Measurements from ENCODE around the gene ZBTB3. TPM values are rescaled to one million over a fixed set of nuclear protein-coding genes. Genes with fewer than 3 reads are reported as not detected.
"Not testable (repeated sequence)": the region's sequence is repeated elsewhere in the genome, so short reads cannot be mapped to it uniquely, and the experiment has no call there.

The ZBTB3 gene
- total RNA-seq, 1 donor from 2014 or later = 11.5 TPM

DNA sequence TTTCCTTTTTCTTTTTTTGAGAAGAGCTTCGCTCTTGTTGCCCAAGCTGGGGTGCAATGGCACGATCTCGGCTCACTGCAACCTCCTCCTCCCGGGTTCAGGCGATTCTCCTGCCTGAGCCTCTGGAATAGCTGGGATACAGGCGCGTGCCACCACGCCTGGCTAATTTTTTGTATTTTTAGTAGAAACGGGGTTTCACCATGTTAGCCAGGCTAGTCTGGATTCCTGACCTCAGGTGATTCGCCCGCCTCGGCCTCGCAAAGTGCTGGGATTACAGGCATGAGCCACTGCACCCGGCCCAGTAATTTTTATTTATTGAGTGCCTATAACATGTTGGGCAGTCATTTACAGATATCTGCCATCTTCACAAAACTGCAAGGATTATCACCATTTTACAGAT, 23.9 kb downstream of the ZBTB3 start:
- Histone ChIP-seq H3K4me1 (ENCODE audit: control insufficient read depth in 3 of 3, insufficient read depth in 3 of 3, low read length in 3 of 3) (peaks cover 19 to 39% (median 23%) of the 10 kb centered on the region in 3 donors), H3K36me3 (ENCODE audit: control insufficient read depth in 3 of 3, insufficient read depth in 3 of 3, low read length in 3 of 3) (peaks cover 9 to 21% (median 14%) of the 10 kb centered on the region in 3 donors), H3K4me3 (ENCODE audit: low read length in 3 of 3) (peak overlapping the region in 2 of 3 donors; percentile 48 to 51), H3K9ac (ENCODE audit: low read depth in 1 of 3, low read length in 3 of 3) (peak overlapping the region; percentile 38 to 68 (median 40))
- not testable (repeated sequence) for H3K27me3 ChIP-seq (ENCODE audit: control insufficient read depth in 3 of 3, insufficient read depth in 3 of 3, low read length in 3 of 3); H3K27ac ChIP-seq (ENCODE audit: low read depth, low read length); H3K9me3 ChIP-seq (ENCODE audit: control insufficient read depth in 3 of 3, low read length in 3 of 3)

DNA sequence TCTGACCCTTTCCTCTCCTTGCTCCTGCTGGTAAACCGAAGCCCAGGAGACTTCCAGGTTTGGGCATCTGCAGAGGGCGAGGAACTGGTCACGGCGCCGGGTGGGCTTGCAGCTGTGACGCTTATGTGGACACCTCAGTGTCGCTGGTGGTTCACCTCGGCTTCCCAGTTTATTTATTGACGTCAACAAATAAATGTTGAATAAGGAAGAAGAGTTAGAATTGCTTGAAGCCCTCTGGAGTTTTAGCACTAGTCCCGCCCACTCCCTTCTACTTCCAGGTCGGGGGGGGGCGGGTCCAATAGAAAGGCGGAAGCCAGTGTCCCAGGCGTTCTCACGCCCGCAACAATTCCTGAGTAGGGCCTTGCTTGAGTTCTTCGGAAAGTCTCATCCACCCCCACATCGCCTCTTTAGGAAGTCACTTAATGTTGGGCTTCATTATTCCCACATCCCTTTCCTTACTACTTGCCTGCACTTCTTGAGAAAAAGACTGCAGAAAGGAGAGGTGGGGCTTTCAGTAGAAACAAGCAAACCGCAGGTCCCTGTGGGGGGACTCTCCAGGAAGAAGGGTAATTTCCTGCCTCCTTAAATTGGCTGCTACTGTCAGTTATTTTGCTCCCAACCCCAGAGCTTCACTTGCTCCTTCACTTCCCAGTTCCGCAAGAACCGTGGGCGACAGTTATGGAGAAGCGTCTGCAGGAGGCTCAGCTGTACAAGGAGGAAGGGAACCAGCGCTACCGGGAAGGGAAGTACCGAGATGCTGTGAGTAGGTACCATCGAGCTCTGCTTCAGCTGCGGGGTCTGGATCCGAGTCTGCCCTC, 25.6 kb downstream of the ZBTB3 start, which contains the start of gene TTC9C:
Gene TTC9C (plus strand): TSS at position 316 of the 818 bp plus-strand sequence. CDS start 363 bp downstream, at position 679.
- peaks cover 11 to 19% (median 12%) of the 10 kb centered on the region in 3 donors for H3K36me3 ChIP-seq (ENCODE audit: control insufficient read depth in 3 of 3, insufficient read depth in 3 of 3, low read length in 3 of 3)
- peak within 1 kb of the TSS; percentile 93 to 98 (median 97) for H3K9ac ChIP-seq (ENCODE audit: low read depth in 1 of 3, low read length in 3 of 3)
- peak within 1 kb of the TSS; percentile 93 for H3K27ac ChIP-seq (ENCODE audit: low read depth, low read length)
- H3K27me3 ChIP-seq (ENCODE audit: control insufficient read depth in 3 of 3, insufficient read depth in 3 of 3, low read length in 3 of 3) = no peaks in the 10 kb centered on the region
- no peaks in the 10 kb centered on the region for H3K9me3 ChIP-seq (ENCODE audit: control insufficient read depth in 3 of 3, low read length in 3 of 3)
- peaks cover 33 to 55% (median 39%) of the 10 kb centered on the region in 3 donors for H3K4me1 ChIP-seq (ENCODE audit: control insufficient read depth in 3 of 3, insufficient read depth in 3 of 3, low read length in 3 of 3)
- H3K4me3 ChIP-seq (ENCODE audit: low read length in 3 of 3) = peak within 1 kb of the TSS; percentile 88 to 99 (median 98)

DNA sequence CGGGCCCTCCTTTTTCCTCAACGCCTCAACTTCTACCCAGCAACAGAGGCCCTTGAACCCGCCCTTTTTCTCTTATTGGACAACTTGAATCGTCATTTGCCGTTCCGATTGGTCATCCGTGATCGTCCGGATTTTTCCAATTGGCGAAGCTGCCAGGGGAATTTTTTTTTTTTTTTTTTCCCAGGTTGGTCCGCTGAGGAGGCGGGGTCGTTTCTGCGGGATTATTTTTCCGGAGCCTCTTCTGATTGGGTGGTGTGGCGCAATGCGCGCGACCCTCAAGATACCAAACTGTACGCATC, 26.1 kb downstream of the ZBTB3 start:
- Histone ChIP-seq H3K9ac (ENCODE audit: low read depth in 1 of 3, low read length in 3 of 3) (peak overlapping the region; percentile 93 to 98 (median 97)), H3K27ac (ENCODE audit: low read depth, low read length) (peak overlapping the region; percentile 93), H3K4me1 (ENCODE audit: control insufficient read depth in 3 of 3, insufficient read depth in 3 of 3, low read length in 3 of 3) (peaks cover 33 to 55% (median 38%) of the 10 kb centered on the region in 3 donors), H3K27me3 (ENCODE audit: control insufficient read depth in 3 of 3, insufficient read depth in 3 of 3, low read length in 3 of 3) (no peaks in the 10 kb centered on the region), H3K4me3 (ENCODE audit: low read length in 3 of 3) (peak overlapping the region; percentile 88 to 99 (median 98)), H3K36me3 (ENCODE audit: control insufficient read depth in 3 of 3, insufficient read depth in 3 of 3, low read length in 3 of 3) (peaks cover 9 to 18% (median 13%) of the 10 kb centered on the region in 3 donors), H3K9me3 (ENCODE audit: control insufficient read depth in 3 of 3, low read length in 3 of 3) (no peaks in the 10 kb centered on the region)

DNA sequence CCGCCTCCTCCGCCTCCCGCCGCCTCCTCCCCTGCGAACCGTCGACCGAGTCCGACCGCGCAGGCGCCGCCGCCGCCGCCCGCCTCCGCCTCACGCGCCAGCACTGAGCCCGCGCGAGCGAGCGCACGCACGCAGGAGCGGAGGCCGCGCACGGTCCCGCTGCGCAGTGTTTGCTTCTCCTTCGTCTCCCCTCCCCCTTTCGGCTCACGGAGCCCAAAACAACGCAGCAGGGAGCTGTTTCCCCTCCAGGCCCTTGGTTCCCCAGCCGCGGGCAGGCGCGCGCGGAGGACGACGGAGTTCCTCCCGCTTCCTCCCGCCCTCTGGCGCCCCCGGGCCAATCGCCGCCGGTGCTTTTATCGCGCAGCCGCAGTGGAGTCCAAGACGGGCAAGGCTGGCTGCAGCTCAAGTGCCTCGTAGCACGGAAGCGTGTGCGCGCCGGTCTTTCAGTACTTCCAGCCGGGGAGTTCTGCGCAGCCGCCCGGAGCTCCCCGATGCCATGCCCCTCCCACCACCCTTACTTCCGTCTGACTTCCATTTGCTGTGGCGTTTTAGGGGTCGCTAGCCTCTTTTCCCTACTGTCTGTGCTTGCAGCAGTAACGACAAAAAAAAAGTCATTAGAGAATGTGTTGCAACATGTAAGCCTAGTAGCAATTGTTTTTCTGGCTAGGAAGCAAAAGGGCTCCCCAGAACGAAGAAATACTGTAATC, 26.6 kb downstream of the ZBTB3 start, which contains the start of gene HNRNPUL2:
Gene HNRNPUL2 (minus strand): TSS at position 293 of the 707 bp plus-strand sequence. CDS start 301 bp downstream, outside the sequence.
- H3K9ac ChIP-seq (ENCODE audit: low read depth in 1 of 3, low read length in 3 of 3) = peak within 1 kb of the TSS; percentile 93 to 98 (median 97)
- H3K36me3 ChIP-seq (ENCODE audit: control insufficient read depth in 3 of 3, insufficient read depth in 3 of 3, low read length in 3 of 3) = peaks cover 14 to 22% (median 18%) of the 10 kb centered on the region in 3 donors
- no peaks in the 10 kb centered on the region for H3K27me3 ChIP-seq (ENCODE audit: control insufficient read depth in 3 of 3, insufficient read depth in 3 of 3, low read length in 3 of 3)
- H3K27ac ChIP-seq (ENCODE audit: low read depth, low read length) = peak within 1 kb of the TSS; percentile 93
- no peaks in the 10 kb centered on the region for H3K9me3 ChIP-seq (ENCODE audit: control insufficient read depth in 3 of 3, low read length in 3 of 3)
- peaks cover 33 to 55% (median 36%) of the 10 kb centered on the region in 3 donors for H3K4me1 ChIP-seq (ENCODE audit: control insufficient read depth in 3 of 3, insufficient read depth in 3 of 3, low read length in 3 of 3)
- peak within 1 kb of the TSS; percentile 88 to 99 (median 98) for H3K4me3 ChIP-seq (ENCODE audit: low read length in 3 of 3)

DNA sequence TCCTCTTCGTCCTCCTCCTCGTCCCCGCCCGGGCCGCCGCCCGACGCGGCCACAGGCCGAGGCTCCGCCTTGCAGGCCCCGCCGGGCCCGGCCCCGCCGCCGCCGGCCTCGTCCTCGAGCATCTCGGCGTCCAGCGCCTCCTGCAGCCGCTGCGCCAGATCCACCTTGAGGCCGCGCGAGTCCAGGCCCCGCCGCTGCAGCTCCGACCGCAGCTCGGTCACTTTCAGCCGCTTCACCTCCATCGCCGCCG, 27.1 kb downstream of the ZBTB3 start:
- Histone ChIP-seq H3K4me3 (ENCODE audit: low read length in 3 of 3) (peak overlapping the region; percentile 88 to 97 (median 95)), H3K27ac (ENCODE audit: low read depth, low read length) (peak overlapping the region; percentile 93), H3K9me3 (ENCODE audit: control insufficient read depth in 3 of 3, low read length in 3 of 3) (no peaks in the 10 kb centered on the region), H3K9ac (ENCODE audit: low read depth in 1 of 3, low read length in 3 of 3) (peak overlapping the region; percentile 90 to 98 (median 97)), H3K4me1 (ENCODE audit: control insufficient read depth in 3 of 3, insufficient read depth in 3 of 3, low read length in 3 of 3) (peaks cover 33 to 55% (median 36%) of the 10 kb centered on the region in 3 donors), H3K36me3 (ENCODE audit: control insufficient read depth in 3 of 3, insufficient read depth in 3 of 3, low read length in 3 of 3) (peaks cover 19 to 27% (median 22%) of the 10 kb centered on the region in 3 donors), H3K27me3 (ENCODE audit: control insufficient read depth in 3 of 3, insufficient read depth in 3 of 3, low read length in 3 of 3) (no peaks in the 10 kb centered on the region)

DNA sequence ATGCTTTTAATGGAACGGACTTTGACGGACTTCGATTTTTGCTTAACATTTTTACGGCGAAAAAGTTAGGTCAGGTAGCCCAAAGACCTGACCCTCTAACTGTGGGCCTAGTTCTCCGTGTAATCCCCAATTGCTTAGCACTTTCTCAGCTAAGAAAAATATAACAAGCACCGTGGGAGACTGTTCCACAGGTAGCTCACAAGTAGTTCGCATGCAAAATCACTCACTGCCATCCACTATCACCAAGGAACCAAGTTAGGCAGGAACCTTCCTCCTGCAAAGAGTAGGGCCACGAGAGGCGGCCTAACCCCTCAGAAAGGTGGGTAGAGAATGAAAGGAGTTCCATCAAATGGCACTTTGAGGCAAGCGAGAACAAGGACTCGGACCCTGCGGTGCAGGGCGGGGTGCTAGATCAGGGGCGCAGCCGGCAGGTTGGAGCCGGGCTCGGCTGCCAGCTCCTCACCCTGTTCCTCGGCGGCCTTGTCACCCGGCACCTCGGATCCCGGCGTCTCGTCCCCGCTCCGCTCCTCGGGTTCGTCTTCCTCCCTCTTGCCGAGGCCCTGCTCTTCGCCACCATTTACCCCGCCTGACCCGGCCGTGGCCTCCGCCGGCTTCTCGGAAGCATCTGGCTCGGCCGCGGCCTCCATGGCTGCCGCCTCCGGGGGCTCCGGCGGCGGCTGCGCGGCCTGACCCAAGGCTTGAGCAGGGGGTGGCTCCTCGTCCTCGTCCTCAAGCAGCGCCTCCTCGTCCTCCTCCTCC, 27.6 kb downstream of the ZBTB3 start:
- H3K27ac ChIP-seq (ENCODE audit: low read depth, low read length) = peak overlapping the region; percentile 93
- peaks cover 24 to 31% (median 27%) of the 10 kb centered on the region in 3 donors for H3K36me3 ChIP-seq (ENCODE audit: control insufficient read depth in 3 of 3, insufficient read depth in 3 of 3, low read length in 3 of 3)
- H3K4me3 ChIP-seq (ENCODE audit: low read length in 3 of 3) = peak overlapping the region; percentile 88 to 97 (median 95)
- peak overlapping the region; percentile 90 to 98 (median 97) for H3K9ac ChIP-seq (ENCODE audit: low read depth in 1 of 3, low read length in 3 of 3)
- no peaks in the 10 kb centered on the region for H3K27me3 ChIP-seq (ENCODE audit: control insufficient read depth in 3 of 3, insufficient read depth in 3 of 3, low read length in 3 of 3)
- no peaks in the 10 kb centered on the region for H3K9me3 ChIP-seq (ENCODE audit: control insufficient read depth in 3 of 3, low read length in 3 of 3)
- peaks cover 33 to 55% (median 36%) of the 10 kb centered on the region in 3 donors for H3K4me1 ChIP-seq (ENCODE audit: control insufficient read depth in 3 of 3, insufficient read depth in 3 of 3, low read length in 3 of 3)

DNA sequence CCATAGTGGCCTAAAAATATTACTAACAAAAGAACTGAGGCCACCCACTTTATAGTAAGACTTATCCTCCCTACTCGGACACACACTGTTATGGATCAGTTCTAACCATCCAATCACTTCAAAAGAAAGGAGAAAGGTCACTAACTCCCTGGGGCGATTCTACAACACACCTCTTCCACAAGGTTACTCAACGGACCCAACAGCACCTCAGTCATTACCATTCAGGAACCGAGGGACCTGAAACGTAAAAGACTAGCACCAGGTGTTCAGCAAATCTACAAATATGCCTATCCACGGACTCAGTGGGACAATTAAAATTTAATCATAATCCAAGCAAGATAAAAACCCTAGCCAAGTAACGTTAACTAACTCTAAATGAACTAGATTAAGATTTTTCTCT, 28.3 kb downstream of the ZBTB3 start:
- peaks cover 31 to 34% (median 31%) of the 10 kb centered on the region in 3 donors for H3K36me3 ChIP-seq (ENCODE audit: control insufficient read depth in 3 of 3, insufficient read depth in 3 of 3, low read length in 3 of 3)
- peak overlapping the region; percentile 93 for H3K27ac ChIP-seq (ENCODE audit: low read depth, low read length)
- no peaks in the 10 kb centered on the region for H3K9me3 ChIP-seq (ENCODE audit: control insufficient read depth in 3 of 3, low read length in 3 of 3)
- H3K9ac ChIP-seq (ENCODE audit: low read depth in 1 of 3, low read length in 3 of 3) = peak overlapping the region; percentile 90 to 98 (median 97)
- H3K4me1 ChIP-seq (ENCODE audit: control insufficient read depth in 3 of 3, insufficient read depth in 3 of 3, low read length in 3 of 3) = peaks cover 29 to 50% (median 32%) of the 10 kb centered on the region in 3 donors
- no peaks in the 10 kb centered on the region for H3K27me3 ChIP-seq (ENCODE audit: control insufficient read depth in 3 of 3, insufficient read depth in 3 of 3, low read length in 3 of 3)
- peak overlapping the region; percentile 88 to 97 (median 95) for H3K4me3 ChIP-seq (ENCODE audit: low read length in 3 of 3)

DNA sequence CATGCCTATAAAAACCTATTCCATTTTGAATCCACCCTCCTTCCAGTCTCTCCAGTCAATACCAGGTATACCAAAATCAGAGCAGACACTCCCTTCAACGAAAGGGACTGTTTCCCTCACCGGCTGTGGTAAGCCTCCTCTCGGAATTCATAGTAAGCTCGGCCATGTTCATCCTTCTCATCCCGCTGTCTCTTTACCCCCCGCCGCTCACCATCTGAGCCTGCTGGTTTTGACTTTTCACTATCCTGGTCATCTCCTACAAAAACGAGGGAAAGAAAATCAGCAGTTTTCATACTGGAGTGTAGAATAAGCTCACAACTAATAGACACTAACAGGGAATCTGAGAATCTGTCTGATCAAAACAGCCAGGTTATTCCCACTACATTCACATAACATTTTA, 29.8 kb downstream of the ZBTB3 start:
- H3K4me3 ChIP-seq (ENCODE audit: low read length in 3 of 3) = no peak overlapping the region
- peak overlapping the region in 2 of 3 donors; percentile 90 to 97 for H3K9ac ChIP-seq (ENCODE audit: low read depth in 1 of 3, low read length in 3 of 3)
- peaks cover 24 to 40% (median 24%) of the 10 kb centered on the region in 3 donors for H3K4me1 ChIP-seq (ENCODE audit: control insufficient read depth in 3 of 3, insufficient read depth in 3 of 3, low read length in 3 of 3)
- peaks cover 42 to 45% (median 43%) of the 10 kb centered on the region in 3 donors for H3K36me3 ChIP-seq (ENCODE audit: control insufficient read depth in 3 of 3, insufficient read depth in 3 of 3, low read length in 3 of 3)
- no peaks in the 10 kb centered on the region for H3K27me3 ChIP-seq (ENCODE audit: control insufficient read depth in 3 of 3, insufficient read depth in 3 of 3, low read length in 3 of 3)
- no peaks in the 10 kb centered on the region for H3K9me3 ChIP-seq (ENCODE audit: control insufficient read depth in 3 of 3, low read length in 3 of 3)
- H3K27ac ChIP-seq (ENCODE audit: low read depth, low read length) = no peak overlapping the region

DNA sequence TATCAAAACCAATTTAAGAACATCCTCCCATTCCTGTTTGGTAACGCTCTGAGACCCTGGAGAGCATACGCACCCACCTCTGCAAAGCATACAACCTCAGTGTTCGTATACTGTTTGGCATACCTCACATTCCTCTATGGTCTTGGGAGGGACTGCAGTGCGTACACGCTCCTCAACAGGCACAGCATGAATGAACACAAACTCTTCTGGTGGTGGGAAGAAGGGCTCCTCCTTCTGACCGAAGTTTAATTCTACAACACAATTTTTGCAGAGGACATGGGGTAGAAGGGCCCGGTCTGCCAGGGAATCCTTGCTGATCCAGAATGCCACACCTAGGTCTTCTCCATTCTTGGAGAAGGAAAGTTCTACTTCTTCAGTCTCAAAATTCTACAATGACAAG, 32.0 kb downstream of the ZBTB3 start:
- Histone ChIP-seq H3K9ac (ENCODE audit: low read depth in 1 of 3, low read length in 3 of 3) (no peak overlapping the region), H3K27me3 (ENCODE audit: control insufficient read depth in 3 of 3, insufficient read depth in 3 of 3, low read length in 3 of 3) (no peaks in the 10 kb centered on the region), H3K4me3 (ENCODE audit: low read length in 3 of 3) (no peak overlapping the region), H3K4me1 (ENCODE audit: control insufficient read depth in 3 of 3, insufficient read depth in 3 of 3, low read length in 3 of 3) (peaks cover 24 to 29% (median 24%) of the 10 kb centered on the region in 3 donors), H3K9me3 (ENCODE audit: control insufficient read depth in 3 of 3, low read length in 3 of 3) (no peaks in the 10 kb centered on the region), H3K27ac (ENCODE audit: low read depth, low read length) (no peak overlapping the region), H3K36me3 (ENCODE audit: control insufficient read depth in 3 of 3, insufficient read depth in 3 of 3, low read length in 3 of 3) (peaks cover 53 to 62% (median 60%) of the 10 kb centered on the region in 3 donors)
